K562 (cell line): ENCODE measurements around the gene NOS1. TPM values are rescaled to one million over a fixed set of nuclear protein-coding genes. Genes with fewer than 3 reads are reported as not detected.

Source experiments
- CBX3 ChIP-seq, 2 experiments: IDR thresholded peaks; 1 replicate in 1 of 2; 2 replicates in 1 of 2; pipeline ENCODE4 v1.6.1; 2012; ENCODE audit warnings: inconsistent platforms in 2 of 2, low read length in 2 of 2, borderline replicate concordance in 1 of 2, control low read depth in 1 of 2
- CEBPG ChIP-seq, 3 experiments: fragments of 200-800 bp in 1 of 3; sonication (Bioruptor generic) in 1 of 3; sonication (generic) in 1 of 3; formaldehyde crosslinking in 1 of 3; IDR thresholded peaks in 2 of 3; conservative IDR thresholded peaks in 1 of 3; 2 replicates each; pipeline versions ENCODE4 v1.6.1 to v1.8.0; 2016 to 2022; ENCODE audit warnings: missing compliant biosample characterization in 2 of 3, missing genetic modification characterization in 2 of 3, mild to moderate bottlenecking in 1 of 3, missing genetic modification reagents in 1 of 3
- ETS2 ChIP-seq: IDR thresholded peaks from 2 replicates; pipeline ENCODE4 v1.6.1; 2016; ENCODE audit warnings: borderline replicate concordance, missing genetic modification characterization, mild to moderate bottlenecking, moderate library complexity, missing compliant biosample characterization; ENCODE audit not compliant: poor library complexity, severe bottlenecking
- HIVEP1 ChIP-seq: fragments of 250-450 bp; sonication (Bioruptor Pico); IDR thresholded peaks from 2 replicates; pipeline ENCODE4 v1.4.0; 2020; ENCODE audit warnings: mild to moderate bottlenecking
- PTRF ChIP-seq: fragments of 450-650 bp; IDR thresholded peaks from 2 replicates; pipeline ENCODE4 v1.6.1; 2016; ENCODE audit warnings: mild to moderate bottlenecking, missing genetic modification characterization, missing compliant biosample characterization
- RAD21 ChIP-seq, 2 experiments: fragments of 250-450 bp in 1 of 2; fragments of 450-650 bp in 1 of 2; sonication (Bioruptor Pico) in 1 of 2; formaldehyde crosslinking in 1 of 2; IDR thresholded peaks in 1 of 2; conservative IDR thresholded peaks in 1 of 2; 2 replicates each; pipeline versions ENCODE4 v1.4.0 to v1.8.0; 2020 to 2022; ENCODE audit warnings: mild to moderate bottlenecking in 2 of 2, moderate library complexity in 1 of 2
- REST ChIP-seq, 2 experiments: fragments of 450-650 bp; formaldehyde crosslinking in 1 of 2; IDR thresholded peaks; 2 replicates each; pipeline versions ENCODE4 v1.4.0 to v1.6.1; 2014 to 2020; ENCODE audit warnings: mild to moderate bottlenecking in 2 of 2, borderline replicate concordance in 1 of 2, low read depth in 1 of 2
- RFX5 ChIP-seq: IDR thresholded peaks from 2 replicates; pipeline ENCODE4 v1.6.1; 2011; ENCODE audit warnings: low read depth, mild to moderate bottlenecking, improper control_type of control experiment, low read length
- RUNX1 ChIP-seq: sonication (generic); IDR thresholded peaks from 2 replicates; pipeline ENCODE4 v1.6.1; 2016; ENCODE audit warnings: antibody characterized with exemption, low read depth
- SLC30A9 ChIP-seq: fragments of 250-450 bp; sonication (Bioruptor Pico); IDR thresholded peaks from 2 replicates; pipeline ENCODE4 v1.8.0; 2022; ENCODE audit warnings: mild to moderate bottlenecking, moderate library complexity
- SMAD2 ChIP-seq: fragments of 150-350 bp; IDR thresholded peaks from 2 replicates; pipeline ENCODE4 v1.6.1; 2014; ENCODE audit warnings: low read depth, mild to moderate bottlenecking, low read length
- THAP12 ChIP-seq: fragments of 250-450 bp; sonication (Bioruptor Pico); IDR thresholded peaks from 2 replicates; pipeline ENCODE4 v1.9.0; 2021; ENCODE audit warnings: mild to moderate bottlenecking, inconsistent platforms
- ZBTB17 ChIP-seq: fragments of 450-650 bp; formaldehyde crosslinking; IDR thresholded peaks from 2 replicates; pipeline ENCODE4 v1.4.0; 2020; ENCODE audit warnings: mild to moderate bottlenecking
- ZNF75A ChIP-seq: fragments of 450-650 bp; formaldehyde crosslinking; IDR thresholded peaks from 2 replicates; pipeline ENCODE4 v1.4.0; 2020; ENCODE audit warnings: mild to moderate bottlenecking
- ZSCAN32 ChIP-seq: fragments of 450-650 bp; formaldehyde crosslinking; IDR thresholded peaks from 2 replicates; pipeline ENCODE4 v1.4.0; 2020; ENCODE audit warnings: mild to moderate bottlenecking, moderate library complexity
- polyA plus RNA-seq, 8 experiments: library from polyadenylated mRNA; depleted of rRNA in 4 of 8; stranded (reverse) in 5 of 8; unstranded in 3 of 8; fragments of >200 nt; fragmentation: Nextera tagmentation in 2 of 8; fragmentation: Illumina TruSeq in 1 of 8; extraction: Ambion mirVana in 2 of 8; extraction: Trizol in 1 of 8; gene quantifications; 2 replicates each; pipeline versions ENCODE4 v1.2.1 to v1.2.3, GENCODE V29; 2011 to 2014; ENCODE audit warnings: inconsistent platforms in 1 of 8, missing spikeins in 1 of 8
- total RNA-seq, 7 experiments: library from RNA; depleted of rRNA in 6 of 7; stranded (reverse); fragments of >200 nt in 6 of 7; fragmentation: Illumina TruSeq in 2 of 7; extraction: Trizol in 2 of 7; gene quantifications; 2 replicates each; pipeline versions ENCODE4 v1.2.1 to v1.2.3, GENCODE V29; 2011 to 2021; ENCODE audit warnings: low replicate concordance in 1 of 7

NOS1 gene
- total and polyA plus RNA-seq, 9 of the 15 experiments (the other 6 are each of a cell fraction or from before 2014, with no cell fraction given), result not detected

- TF ChIP-seq SMAD2 (no peak), PTRF (no peak), RFX5 (no peak), CBX3 (IDR thresholded peaks at IDR 0.05; ENCODE audit: borderline replicate concordance in 1 of 2, low read length in 2 of 2) (no peak), CEBPG (CRISPR knock-in tag; IDR thresholded peaks at IDR 0.05) (0 out of 2 replicates have a peak, but pooled peaks have one; percentile 31), CEBPG (tag; conservative IDR thresholded peaks at IDR 0.05 in 1 of 2, IDR thresholded peaks at IDR 0.05 in 1 of 2) (peak; percentile 59 to 75), RAD21 (CRISPR knock-in tag; conservative IDR thresholded peaks at IDR 0.05 in 1 of 2, IDR thresholded peaks at IDR 0.05 in 1 of 2) (peak; percentile 56 to 80), ZSCAN32 (CRISPR knock-in tag) (no peak), THAP12 (no peak), RUNX1 (no peak), ZBTB17 (CRISPR knock-in tag) (no peak), REST (IDR thresholded peaks at IDR 0.05; ENCODE audit: borderline replicate concordance) (peak; percentile 58; the same call in 1 of the 2 replicates), REST (CRISPR knock-in tag; IDR thresholded peaks at IDR 0.05; ENCODE audit: low read depth) (no peak), ZNF75A (no peak), SLC30A9 (CRISPR knock-in tag) (no peak), ETS2 (no peak), HIVEP1 (CRISPR knock-in tag) (no peak)
Measured at GRCh38 chr12:117212563-117213190, 148.7 kb downstream of the NOS1 start (continued).
